NCI-H1436 treated with DMSO at 0.1 percent for 48 hours (cell line): ENCODE measurements around the gene MIA2.
"Not testable (repeated sequence)": the region's sequence is repeated elsewhere in the genome, so short reads cannot be mapped to it uniquely, and the experiment has no call there.

ENCODE experiments used
- DNase-seq: peaks from one replicate; lab custom pipeline; 2025; lab: John Stamatoyannopoulos, UW

MIA2 gene

GRCh38 chr14:39233680-39234326 is at the start of gene MIA2:
MIA2 (plus strand) TSS chr14:39233915; CDS start chr14:39234115, 200 bp downstream.
- DNase-seq: no peak

DNA sequence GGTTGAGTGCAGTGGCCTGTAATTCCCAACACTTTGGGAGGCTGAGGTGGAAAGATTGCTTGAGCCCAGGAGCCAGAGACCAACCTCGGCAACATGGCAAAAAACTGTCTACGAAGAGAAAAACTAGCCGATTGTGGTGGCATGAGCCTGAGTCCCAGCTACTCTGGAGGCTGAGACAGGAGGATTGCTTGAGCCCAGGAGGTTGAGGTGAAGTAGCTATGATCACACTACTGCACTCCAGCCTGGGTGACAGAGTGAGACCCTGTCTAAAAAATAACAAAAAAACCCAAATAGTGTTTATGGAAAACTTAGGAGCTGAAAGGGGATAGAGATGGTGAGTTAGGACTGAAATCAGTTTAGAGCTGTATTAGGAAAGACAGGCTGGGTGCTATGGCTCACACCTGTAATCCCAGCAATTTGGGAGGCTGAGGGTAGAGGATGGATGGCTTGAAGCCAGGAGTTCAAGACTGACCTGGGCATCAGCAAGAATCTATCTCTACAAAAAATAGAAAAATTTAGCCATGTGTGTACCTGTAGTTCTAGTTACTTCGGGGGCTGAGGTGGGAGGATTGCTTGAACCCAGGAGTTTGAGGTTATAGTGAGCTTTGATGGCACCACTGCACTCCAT is 49.0 kb upstream of the MIA2 start:
- no peak for DNase-seq

DNA sequence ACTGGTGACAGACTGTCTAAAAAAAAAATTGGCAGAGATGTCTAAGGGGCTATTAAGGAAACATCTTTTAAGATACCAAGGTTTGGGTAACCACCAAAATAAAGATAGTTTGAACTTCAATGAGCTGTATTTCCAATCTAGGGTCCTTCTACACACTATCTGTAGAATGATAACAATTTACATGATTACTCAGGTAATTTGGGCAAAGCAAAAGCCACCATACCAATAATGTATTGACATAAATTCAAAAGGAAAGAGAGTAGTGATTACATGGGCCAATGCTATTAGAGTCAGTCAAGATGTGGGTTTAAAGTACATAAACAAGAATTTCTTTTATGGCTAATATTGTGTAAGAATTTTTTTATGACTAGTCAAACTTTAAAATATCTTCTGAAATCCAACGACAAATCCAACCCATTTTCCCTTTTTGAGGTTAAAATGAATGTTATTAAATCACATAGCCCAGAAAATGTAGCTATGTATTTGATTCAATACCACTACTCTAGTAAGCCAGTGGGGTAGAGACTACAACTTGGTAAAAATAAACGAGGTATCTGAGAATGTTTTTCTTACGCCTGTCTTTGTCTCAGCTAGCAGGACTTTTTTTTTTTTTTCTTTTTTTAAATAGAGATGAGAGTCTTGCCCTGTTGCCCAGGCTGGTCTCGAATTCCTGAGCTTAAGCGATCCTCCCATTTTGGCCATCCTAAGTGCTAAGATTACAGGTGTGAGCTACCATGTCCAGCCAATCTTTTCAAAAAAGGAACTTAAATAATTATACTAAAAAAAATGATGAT is 48.3 kb upstream of the MIA2 start:
- no peak for DNase-seq

DNA sequence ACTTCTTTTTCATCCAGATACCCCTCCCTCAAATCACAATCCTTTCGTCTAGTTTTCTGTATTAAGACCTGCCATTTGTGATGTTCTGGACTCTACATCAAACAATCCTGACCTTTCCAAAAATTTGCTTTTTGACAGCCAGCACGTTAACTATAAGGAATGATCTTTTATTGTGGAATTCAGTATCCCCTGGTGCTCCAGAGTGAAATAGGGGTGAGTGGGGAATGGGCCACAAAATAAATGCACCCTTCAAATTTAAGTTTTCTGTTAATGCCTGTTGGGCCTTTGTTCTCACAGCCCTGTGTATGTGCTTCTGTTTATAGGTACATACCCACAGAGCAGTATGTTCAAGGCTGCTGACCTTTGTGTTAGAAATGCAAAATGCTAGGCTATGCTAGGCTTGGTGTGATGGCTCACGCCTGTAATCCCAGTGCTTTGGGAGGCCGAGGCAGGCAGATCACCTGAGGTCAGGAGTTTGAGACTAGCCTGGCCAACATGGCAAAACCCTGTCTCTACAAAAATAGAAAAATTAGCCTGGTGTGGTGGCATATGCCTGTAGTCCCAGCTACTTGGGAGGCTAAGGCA is 46.7 kb upstream of the MIA2 start:
- no peak for DNase-seq

DNA sequence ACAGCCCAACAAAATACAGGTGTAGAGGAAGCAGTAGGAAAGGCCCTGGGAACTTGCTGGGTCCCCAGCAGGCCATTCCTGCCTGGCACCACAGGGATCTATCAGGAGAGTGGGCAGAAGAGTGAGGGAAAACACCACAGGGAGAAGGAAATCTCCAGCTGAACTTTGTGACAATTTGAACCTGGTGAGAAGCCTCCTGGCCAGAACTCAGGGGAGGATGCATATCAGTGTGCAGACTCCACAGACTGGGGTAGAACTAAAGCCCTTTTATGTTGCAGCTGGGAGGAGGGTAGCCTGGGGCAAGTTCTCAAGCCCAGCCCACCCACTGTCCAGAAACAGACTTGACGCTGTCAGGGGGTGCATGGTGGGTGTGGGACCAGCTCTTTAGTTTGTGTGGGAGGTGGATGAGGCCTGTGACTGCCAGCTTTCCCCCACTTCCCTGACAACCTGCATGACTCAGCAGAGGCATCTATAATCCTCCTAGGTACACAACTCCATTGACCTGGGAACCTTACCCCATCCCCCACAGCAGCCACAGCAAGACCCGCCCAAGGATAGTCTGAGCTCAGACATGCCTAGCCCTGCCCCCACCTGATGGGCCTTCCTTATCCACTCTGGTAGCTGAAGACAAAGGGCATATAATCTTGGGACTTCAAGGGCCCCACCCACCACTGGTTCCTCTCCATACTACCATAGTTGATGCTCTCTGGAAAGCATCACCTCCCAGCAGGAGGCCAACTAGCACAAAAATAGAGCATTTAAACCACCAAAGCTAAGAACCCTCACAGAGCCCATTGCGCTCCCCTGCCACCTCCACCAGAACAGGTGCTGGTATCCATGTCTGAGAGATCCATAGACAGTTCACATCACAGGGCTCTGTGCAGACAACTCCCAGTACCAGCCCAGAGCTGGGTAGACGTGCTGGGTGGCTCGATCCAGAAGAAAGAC is 29.8 kb upstream of the MIA2 start:
- no peak for DNase-seq

DNA sequence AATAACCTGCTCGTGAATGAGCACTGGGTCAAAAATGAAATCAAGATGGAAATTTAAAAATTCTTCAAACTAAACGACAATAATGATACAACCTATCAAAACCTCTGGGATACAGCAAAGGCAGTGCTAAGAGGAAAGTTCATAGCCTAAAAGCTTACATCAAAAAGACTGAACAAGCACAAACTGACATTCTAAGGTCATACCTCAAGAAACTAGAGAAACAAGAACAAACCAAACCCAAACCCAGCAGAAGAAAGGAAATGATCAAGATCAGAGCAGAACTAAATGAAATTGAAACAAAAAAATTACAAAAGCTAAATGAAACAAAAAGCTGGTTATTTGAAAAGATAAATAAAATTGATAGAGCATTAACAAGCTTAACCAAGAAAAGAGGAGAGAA is 26.3 kb upstream of the MIA2 start:
- DNase-seq: not testable (repeated sequence)

DNA sequence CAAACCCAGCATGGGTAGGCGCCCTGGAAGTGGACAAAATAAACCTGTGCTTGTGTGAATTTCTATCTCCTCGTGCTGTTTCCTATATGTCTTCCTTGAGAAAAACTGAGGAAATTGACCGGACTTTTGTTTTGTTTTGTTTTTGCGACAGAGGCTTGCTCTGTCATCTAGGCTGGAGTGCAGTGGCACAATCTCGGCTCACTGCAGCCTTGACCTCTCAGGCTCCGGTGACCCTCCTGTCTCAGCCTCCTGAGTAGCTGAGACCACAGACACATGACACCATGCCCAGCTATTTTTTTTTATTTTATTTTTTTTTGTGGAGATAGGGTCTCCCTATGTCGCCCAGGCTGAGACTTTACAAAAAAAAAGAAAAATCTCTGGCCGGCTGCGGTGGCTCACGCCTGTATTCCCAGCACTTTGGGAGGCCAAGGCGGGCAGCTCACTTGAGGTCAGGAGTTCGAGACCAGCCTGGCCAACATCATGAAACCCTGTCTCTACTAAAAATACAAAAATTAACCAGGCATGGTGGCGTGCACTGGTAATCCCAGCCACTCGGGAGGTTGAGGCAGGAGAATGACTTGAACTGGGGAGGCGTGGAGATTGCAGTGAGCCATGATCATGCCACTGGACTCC is 22.5 kb upstream of the MIA2 start:
- no peak for DNase-seq

DNA sequence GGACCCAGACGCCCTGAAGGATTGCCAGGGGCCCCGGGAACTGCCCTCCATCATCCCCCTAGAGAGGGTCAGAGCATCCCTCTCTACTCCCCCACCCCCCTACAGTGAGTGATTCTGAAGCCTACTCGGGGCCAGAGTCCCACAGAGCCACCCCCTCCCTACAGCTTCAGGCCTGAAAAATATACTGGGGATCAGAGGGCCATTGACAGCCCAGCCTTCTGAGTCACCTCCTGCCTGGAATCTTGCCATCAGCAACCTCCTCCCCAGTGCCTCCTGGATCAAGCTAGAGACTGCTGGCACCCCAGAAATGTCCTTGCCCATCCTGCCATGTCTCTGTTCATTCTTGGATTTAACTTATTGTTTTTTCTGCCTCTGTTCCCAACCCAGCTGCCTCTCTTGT is 21.7 kb upstream of the MIA2 start:
- no peak for DNase-seq

DNA sequence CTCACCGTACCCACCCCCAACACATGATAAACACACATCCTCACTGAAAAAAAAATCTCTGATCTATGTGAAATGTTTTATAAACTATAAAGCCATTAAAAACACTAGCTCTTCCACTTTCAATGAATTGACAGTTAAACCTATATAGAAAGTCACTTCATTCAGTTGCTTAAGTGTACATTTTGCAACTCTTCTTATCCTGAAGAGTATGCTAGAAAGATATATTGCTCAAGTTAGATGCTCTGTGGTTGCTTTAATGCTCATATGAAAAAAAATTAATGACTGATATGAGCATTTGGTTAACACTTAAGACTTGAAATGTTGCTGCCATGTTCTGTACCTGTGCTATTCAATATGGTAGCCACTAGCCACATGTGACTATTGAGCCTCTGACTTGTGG is 21.0 kb upstream of the MIA2 start:
- DNase-seq: no peak

GRCh38 chr14:39217214-39217879 is 16.4 kb upstream of the MIA2 start:
- DNase-seq: no peak

DNA sequence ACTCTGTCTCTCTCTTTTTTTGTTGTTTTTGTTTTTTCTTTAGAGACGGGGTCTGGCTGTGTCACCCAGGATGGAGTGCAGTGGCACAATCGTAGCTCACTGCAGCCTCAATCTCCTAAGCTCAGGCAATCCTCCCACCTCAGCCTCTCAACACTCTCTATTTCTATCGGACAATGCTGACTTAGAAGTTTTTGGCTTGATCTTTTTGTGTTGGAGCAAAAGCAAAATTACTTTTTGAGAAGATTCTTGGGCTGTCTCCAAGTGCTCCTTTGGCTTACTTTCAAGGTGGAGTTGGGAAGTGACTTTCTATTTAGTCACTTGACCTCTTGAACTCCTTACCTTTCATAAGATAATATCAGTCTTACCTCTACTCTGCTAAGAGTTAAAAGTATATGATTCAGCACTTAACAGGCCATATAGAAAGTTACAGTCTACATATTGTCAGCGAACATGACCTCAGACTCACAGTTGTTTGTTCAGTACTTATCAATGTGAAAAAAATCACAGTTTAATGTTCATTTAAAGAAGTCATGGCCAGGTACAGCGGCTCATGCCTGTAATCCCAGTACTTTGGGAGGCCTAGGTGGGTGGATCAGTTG is 15.4 kb upstream of the MIA2 start:
- no peak for DNase-seq

DNA sequence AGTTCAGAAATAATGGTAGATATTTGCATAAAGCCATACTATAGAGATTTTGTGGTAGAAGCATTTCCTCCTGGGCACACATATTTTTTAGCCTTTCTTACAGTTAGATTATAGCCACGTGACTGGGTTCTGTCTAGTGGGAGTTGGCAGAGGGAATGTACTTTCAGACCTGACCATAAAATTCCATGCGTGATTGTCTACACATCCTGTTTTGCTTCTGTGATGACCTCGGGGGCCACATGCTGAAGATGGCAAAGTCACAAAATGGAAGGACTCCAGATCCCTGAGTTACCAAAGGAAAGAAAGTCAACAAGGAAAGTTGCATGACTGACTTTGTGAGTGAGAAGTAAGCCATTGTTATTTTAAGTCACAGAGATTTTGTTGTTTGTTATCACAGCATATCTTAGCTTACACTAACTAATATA is 14.6 kb upstream of the MIA2 start:
- no peak for DNase-seq

DNA sequence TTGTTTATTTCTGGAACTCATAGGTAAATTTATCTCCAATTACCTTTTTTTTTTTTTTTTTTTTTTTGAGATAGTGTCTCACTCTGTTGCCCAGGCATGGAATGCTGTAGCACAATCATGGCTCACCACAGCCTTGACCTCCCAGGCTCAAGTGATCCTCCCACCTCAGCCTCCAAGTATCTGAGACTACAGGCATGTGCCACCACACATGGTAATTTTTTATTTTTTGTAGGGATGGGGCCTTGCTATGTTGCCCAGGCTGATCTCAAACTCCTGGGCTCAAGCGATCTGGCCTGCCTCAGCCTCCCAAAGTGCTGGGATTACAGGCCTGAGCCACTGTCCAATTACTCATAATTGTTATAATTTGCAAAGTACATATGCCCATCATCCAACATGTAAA is 13.2 kb upstream of the MIA2 start:
- DNase-seq: not testable (repeated sequence)

GRCh38 chr14:39228044-39228443 is 5.7 kb upstream of the MIA2 start:
- DNase-seq: no peak

GRCh38 chr14:39228509-39229221 is 5.0 kb upstream of the MIA2 start:
- DNase-seq: no peak

GRCh38 chr14:39229222-39229543 is 4.5 kb upstream of the MIA2 start:
- DNase-seq: no peak

- DNase-seq: no peak
Observed at GRCh38 chr14:39229601-39230110, 4.1 kb upstream of the MIA2 start.

GRCh38 chr14:39230416-39231035 is 3.2 kb upstream of the MIA2 start:
- DNase-seq: no peak
